Esophagus (tissue), 2 donors: Measurements from ENCODE around the gene PREX1. TPM values are rescaled to one million over a fixed set of nuclear protein-coding genes. Genes with fewer than 3 reads are reported as not detected.

Experiments used
- H3K27ac ChIP-seq, 2 donors: one replicate each; pipeline ENCODE4 v1.5.1; 2013; ENCODE audit warnings: low read depth in 2 of 2, mild to moderate bottlenecking in 2 of 2, inconsistent platforms in 1 of 2, low read length in 1 of 2, moderate library complexity in 1 of 2
- H3K27me3 ChIP-seq, 2 donors: one replicate each; pipeline ENCODE4 v1.6.1; 2013; ENCODE audit warnings: low read length in 2 of 2, control low read depth in 1 of 2, mild to moderate bottlenecking in 1 of 2; ENCODE audit not compliant: insufficient read depth in 2 of 2, control insufficient read depth in 1 of 2
- H3K36me3 ChIP-seq, 2 donors: one replicate each; pipeline ENCODE4 v1.6.1; 2013; ENCODE audit warnings: low read length in 1 of 2; ENCODE audit not compliant: control insufficient read depth in 2 of 2, insufficient read depth in 2 of 2
- H3K4me1 ChIP-seq, 2 donors: one replicate each; pipeline ENCODE4 v1.6.1; 2013; ENCODE audit warnings: low read length in 1 of 2; ENCODE audit not compliant: control insufficient read depth in 2 of 2, insufficient read depth in 2 of 2
- H3K4me3 ChIP-seq, 2 donors: one replicate each; pipeline ENCODE4 v1.5.1; 2013; ENCODE audit warnings: low read length in 2 of 2, mild to moderate bottlenecking in 2 of 2, low read depth in 1 of 2, moderate library complexity in 1 of 2
- H3K9me3 ChIP-seq, 2 donors: one replicate each; pipeline ENCODE4 v1.6.1; 2013; ENCODE audit warnings: mild to moderate bottlenecking in 2 of 2, low read depth in 1 of 2, low read length in 1 of 2, moderate library complexity in 1 of 2; ENCODE audit not compliant: control insufficient read depth in 2 of 2, insufficient read depth in 1 of 2
- WGBS, 2 donors: extraction: QIAGEN DNeasy Blood & Tissue Kit; methylation state at CpG; one replicate each; pipeline ENCODE4 v1.1.7; 2013; 5-methylcytosine and 5-hydroxymethylcytosine counted together
- polyA plus RNA-seq, 2 donors: library from polyadenylated mRNA; stranded (reverse); fragments of 200-250 nt; gene quantifications; one replicate each; pipeline ENCODE4 v1.2.3, GENCODE V29; 2013
- donor health status: healthy with polysubstance abuse.
- donor health status: Bipolar disorder and iron deficiency.

PREX1 gene
- polyA plus RNA-seq, 2 donors = 2.5 to 3.0 TPM

GRCh38 chr20:48578397-48579098 is 249.3 kb downstream of the PREX1 start:
- Histone ChIP-seq H3K4me1 (no peaks in the 10 kb centered on the region), H3K9me3 (no peaks in the 10 kb centered on the region), H3K27ac (no peak overlapping the region), H3K27me3 (no peaks in the 10 kb centered on the region), H3K36me3 (no peaks in the 10 kb centered on the region), H3K4me3 (no peak overlapping the region)
- 74 to 82% methylated on average over 11 of the region's 11 CpGs for WGBS, 2 donors

- Histone ChIP-seq H3K27me3 (no peaks in the 10 kb centered on the region), H3K36me3 (no peaks in the 10 kb centered on the region), H3K4me1 (no peaks in the 10 kb centered on the region), H3K4me3 (no peak overlapping the region), H3K9me3 (no peaks in the 10 kb centered on the region), H3K27ac (no peak overlapping the region)
- 71 to 72% methylated on average over 11 of the region's 11 CpGs for WGBS, 2 donors
Measured at GRCh38 chr20:48577557-48577956, 250.2 kb downstream of the PREX1 start.

GRCh38 chr20:48574383-48574782 is 253.4 kb downstream of the PREX1 start:
- H3K9me3 ChIP-seq = no peaks in the 10 kb centered on the region
- H3K36me3 ChIP-seq = no peaks in the 10 kb centered on the region
- H3K27ac ChIP-seq = no peak overlapping the region
- whole genome bisulfite sequencing, 2 donors = 13 to 14% methylated on average over 1 of the region's 1 CpG
- no peak overlapping the region for H3K4me3 ChIP-seq
- H3K27me3 ChIP-seq = no peaks in the 10 kb centered on the region
- H3K4me1 ChIP-seq = no peaks in the 10 kb centered on the region

Other genes with a start within 250 kb of the PREX1 start
- gene ARFGEF2, start 93.7 kb upstream of the PREX1 start, polyA plus RNA-seq = 1 to 10 TPM; 6.5 to 8.2 TPM
- gene CSE1L, start 218.3 kb upstream of the PREX1 start, polyA plus RNA-seq = 10 to 100 TPM; 23.1 to 37.8 TPM